Embryonic facial prominence (tissue), 1 donor: ENCODE measurements around the gene RHOH.

Experiments
- DNase-seq: peaks from one replicate; pipeline ENCODE4 v3.0.0-alpha.2; 2016; ENCODE audit errors: extremely low spot score

RHOH gene

GRCh38 chr4:40187386-40187906 lies 9.4 kb upstream of the RHOH start:
- no peak for DNase-seq

GRCh38 chr4:40190019-40190418 lies 6.8 kb upstream of the RHOH start:
- no peak for DNase-seq

GRCh38 chr4:40190465-40190864 lies 6.4 kb upstream of the RHOH start:
- no peak for DNase-seq

- no peak for DNase-seq
These were observed 5.7 kb upstream of the RHOH start for GRCh38 chr4:40190880-40191815.

GRCh38 chr4:40192114-40193015 lies 4.5 kb upstream of the RHOH start:
- no peak for DNase-seq

- DNase-seq = no peak
These were observed 3.7 kb upstream of the RHOH start for GRCh38 chr4:40193016-40193571.

- no peak for DNase-seq
These were observed 3.3 kb upstream of the RHOH start for GRCh38 chr4:40193578-40193977.

- no peak for DNase-seq
These were observed 2.1 kb upstream of the RHOH start for GRCh38 chr4:40194602-40195161.

- DNase-seq = no peak
These were observed 1.4 kb upstream of the RHOH start for GRCh38 chr4:40195182-40196177.

GRCh38 chr4:40196272-40196671 lies 559 bp upstream of the RHOH start:
- no peak for DNase-seq

GRCh38 chr4:40197879-40198689 lies 1.3 kb downstream of the RHOH start:
- DNase-seq = no peak

- no peak for DNase-seq
These were observed 2.4 kb downstream of the RHOH start for GRCh38 chr4:40199179-40199670.

GRCh38 chr4:40199999-40200874 lies 3.4 kb downstream of the RHOH start:
- DNase-seq = no peak

GRCh38 chr4:40200875-40201801 lies 4.3 kb downstream of the RHOH start:
- DNase-seq = no peak

- no peak for DNase-seq
These were observed 5.1 kb downstream of the RHOH start for GRCh38 chr4:40201898-40202297.

GRCh38 chr4:40202474-40202873 lies 5.6 kb downstream of the RHOH start:
- no peak for DNase-seq
